ENCODE results near the gene CHRNA7.

CHRNA7 gene

DNA sequence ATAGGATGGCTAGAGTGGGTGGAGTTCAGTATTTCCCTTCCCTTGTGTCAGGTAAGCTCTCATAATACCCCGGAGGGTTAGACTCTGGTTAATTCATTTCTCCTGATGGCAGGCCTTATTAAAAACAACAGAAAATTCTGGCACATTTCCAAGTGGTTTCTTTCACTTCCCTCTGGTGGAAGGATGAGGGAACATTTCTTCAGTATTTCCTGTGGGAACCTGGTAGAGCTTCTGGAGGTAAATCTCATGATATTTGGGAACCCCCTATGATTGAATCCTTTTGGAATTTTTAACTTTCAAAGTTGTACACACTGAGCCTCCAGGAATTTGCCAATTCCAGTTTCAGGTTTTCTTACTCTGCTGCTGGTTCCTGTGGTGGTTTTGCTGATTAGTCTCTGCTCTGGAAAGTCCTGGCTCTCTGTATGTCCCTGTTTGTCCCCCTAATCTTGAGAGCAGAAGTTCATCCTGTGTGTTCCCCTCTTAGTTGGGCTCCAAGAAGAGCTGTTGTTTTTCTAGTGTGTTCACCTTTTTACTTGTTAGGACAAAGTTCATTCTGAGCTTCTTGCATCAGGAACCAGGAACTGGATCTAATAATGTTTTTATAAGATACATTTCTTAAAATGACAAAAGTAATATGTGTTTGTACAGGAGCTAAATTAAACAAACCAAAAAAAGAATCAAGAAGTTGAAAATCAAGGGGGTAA lies 12.1 kb downstream of the CHRNA7 start:
- no peak overlapping the region for H3K4me3 Mint-ChIP-seq
- no peak for DNase-seq
- no peaks in the 10 kb centered on the region for H3K9me3 Mint-ChIP-seq
- peak overlapping the region; percentile 89 for H3K27ac Mint-ChIP-seq
- H3K27me3 Mint-ChIP-seq (ENCODE audit: low read depth, poor library complexity) = peaks cover 2% of the 10 kb centered on the region
- no peaks in the 10 kb centered on the region for H3K36me3 Mint-ChIP-seq (ENCODE audit: low read depth)
- TF ChIP-seq, protein P1, sequence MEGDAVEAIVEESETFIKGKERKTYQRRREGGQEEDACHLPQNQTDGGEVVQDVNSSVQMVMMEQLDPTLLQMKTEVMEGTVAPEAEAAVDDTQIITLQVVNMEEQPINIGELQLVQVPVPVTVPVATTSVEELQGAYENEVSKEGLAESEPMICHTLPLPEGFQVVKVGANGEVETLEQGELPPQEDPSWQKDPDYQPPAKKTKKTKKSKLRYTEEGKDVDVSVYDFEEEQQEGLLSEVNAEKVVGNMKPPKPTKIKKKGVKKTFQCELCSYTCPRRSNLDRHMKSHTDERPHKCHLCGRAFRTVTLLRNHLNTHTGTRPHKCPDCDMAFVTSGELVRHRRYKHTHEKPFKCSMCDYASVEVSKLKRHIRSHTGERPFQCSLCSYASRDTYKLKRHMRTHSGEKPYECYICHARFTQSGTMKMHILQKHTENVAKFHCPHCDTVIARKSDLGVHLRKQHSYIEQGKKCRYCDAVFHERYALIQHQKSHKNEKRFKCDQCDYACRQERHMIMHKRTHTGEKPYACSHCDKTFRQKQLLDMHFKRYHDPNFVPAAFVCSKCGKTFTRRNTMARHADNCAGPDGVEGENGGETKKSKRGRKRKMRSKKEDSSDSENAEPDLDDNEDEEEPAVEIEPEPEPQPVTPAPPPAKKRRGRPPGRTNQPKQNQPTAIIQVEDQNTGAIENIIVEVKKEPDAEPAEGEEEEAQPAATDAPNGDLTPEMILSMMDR (IDR thresholded peaks at IDR 0.05) = no peak
- H3K4me1 Mint-ChIP-seq = peaks cover 19% of the 10 kb centered on the region

DNA sequence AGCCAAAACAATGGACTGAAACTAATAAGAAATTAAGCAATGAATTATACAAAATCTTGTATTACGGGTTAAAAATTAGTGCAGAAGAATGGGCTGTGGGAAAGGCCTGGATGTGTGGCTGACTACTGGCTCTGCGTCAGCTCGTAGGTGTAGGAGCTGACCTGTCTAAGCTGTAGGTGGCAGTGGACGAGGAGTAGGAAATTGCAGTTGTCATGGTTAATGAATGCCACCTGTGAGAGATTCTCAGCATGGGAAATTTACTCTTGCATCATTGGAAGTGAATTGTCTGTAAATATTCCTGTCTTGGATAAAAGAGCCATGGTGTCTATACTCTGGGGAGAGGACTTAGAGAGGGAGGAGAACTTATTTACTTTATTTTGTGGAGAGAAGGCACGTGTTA lies 23.4 kb downstream of the CHRNA7 start:
- peak overlapping the region; percentile 37 for H3K4me3 Mint-ChIP-seq
- H3K9me3 Mint-ChIP-seq = peaks cover 56% of the 10 kb centered on the region
- H3K36me3 Mint-ChIP-seq (ENCODE audit: low read depth) = peaks cover 45% of the 10 kb centered on the region
- TF ChIP-seq, protein P1 (IDR thresholded peaks at IDR 0.05) = no peak
- H3K27ac Mint-ChIP-seq = peak overlapping the region; percentile 92
- H3K4me1 Mint-ChIP-seq = peaks cover 57% of the 10 kb centered on the region
- no peak for DNase-seq
- peaks cover 9% of the 10 kb centered on the region for H3K27me3 Mint-ChIP-seq (ENCODE audit: low read depth, poor library complexity)

DNA sequence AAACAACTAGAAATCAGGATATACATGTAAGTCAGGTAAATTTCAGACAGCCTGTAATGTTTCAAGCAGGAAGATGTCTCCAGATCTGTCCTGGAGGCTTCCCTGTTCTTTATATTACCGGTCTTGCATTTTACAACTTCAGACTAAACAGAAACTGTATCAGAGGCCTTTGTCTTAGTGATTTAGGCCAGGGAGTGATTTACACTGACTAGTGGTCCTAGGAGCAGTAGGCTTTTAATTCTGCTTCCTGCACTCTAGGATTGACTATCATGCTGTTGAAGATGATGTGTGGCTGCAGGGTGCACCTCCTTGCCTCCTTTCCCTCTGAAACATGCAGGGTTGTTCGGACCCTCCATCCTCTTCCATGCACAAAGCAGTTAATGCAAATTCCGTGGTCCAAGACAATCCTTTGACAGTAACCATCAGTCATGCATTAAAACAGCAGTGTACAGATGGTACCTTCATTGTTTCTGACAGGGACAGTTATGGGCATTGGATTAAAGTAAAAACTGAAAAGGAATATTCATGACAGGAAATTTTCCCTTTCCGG lies 27.6 kb downstream of the CHRNA7 start:
- Mint-ChIP-seq H3K27ac (peak overlapping the region; percentile 69), H3K27me3 (ENCODE audit: low read depth, poor library complexity) (peaks cover 5% of the 10 kb centered on the region), H3K36me3 (ENCODE audit: low read depth) (peaks cover 28% of the 10 kb centered on the region), H3K4me3 (no peak overlapping the region), H3K4me1 (peaks cover 52% of the 10 kb centered on the region), H3K9me3 (peaks cover 28% of the 10 kb centered on the region)
- no peak for DNase-seq
- TF ChIP-seq, protein P1 (IDR thresholded peaks at IDR 0.05) = no peak

DNA sequence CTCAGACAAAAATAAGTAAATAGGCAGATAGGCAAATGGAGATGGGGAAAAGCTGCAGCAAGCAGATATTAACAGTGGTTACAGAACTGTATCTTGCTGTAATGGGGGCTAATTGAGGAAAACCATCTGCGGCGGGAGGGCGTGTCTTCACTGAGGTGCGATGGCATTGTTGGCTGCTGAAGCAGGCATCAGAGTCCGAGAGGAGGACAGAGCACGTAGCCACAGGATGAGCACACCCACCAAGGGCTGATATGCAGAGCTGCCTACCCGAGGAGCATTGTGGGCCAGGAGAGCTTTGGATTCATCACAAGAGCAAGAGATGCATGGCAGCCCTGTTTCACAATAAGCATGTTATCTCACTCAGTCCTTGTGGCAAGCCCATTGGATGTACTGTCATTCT lies 30.4 kb downstream of the CHRNA7 start:
- H3K9me3 Mint-ChIP-seq = peaks cover 29% of the 10 kb centered on the region

DNA sequence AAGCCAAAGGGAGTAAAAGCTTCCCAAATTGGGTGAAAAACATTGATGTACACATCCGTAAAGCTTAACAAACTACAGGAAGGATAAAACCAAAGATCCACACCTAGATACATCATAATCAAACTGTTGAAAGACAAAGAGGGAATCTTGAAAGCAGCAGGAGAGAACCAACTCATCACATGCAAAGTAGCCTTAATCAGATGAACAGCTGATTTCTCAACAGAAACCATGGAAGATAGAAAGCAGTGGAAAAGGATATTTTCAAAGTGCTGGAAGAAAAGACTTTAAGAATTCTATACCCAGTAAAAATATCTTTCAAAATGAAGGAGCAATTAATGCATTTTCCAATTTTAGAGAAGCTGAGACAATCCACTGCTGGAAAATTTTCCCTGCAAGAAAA lies 36.8 kb downstream of the CHRNA7 start:
- Mint-ChIP-seq H3K4me3 (no peak overlapping the region), H3K27ac (no peak overlapping the region), H3K36me3 (ENCODE audit: low read depth) (peaks cover 62% of the 10 kb centered on the region), H3K27me3 (ENCODE audit: low read depth, poor library complexity) (no peaks in the 10 kb centered on the region), H3K9me3 (peaks cover 73% of the 10 kb centered on the region), H3K4me1 (no peaks in the 10 kb centered on the region)
- TF ChIP-seq, protein P1 (IDR thresholded peaks at IDR 0.05) = no peak
- no peak for DNase-seq

More for the DNA sequence above, 30.4 kb downstream of the CHRNA7 start:
- Mint-ChIP-seq H3K4me3 (no peak overlapping the region), H3K36me3 (ENCODE audit: low read depth) (peaks cover 34% of the 10 kb centered on the region), H3K27ac (no peak overlapping the region), H3K27me3 (ENCODE audit: low read depth, poor library complexity) (peaks cover 3% of the 10 kb centered on the region), H3K4me1 (peaks cover 26% of the 10 kb centered on the region)
- DNase-seq = no peak
- TF ChIP-seq, protein P1 (IDR thresholded peaks at IDR 0.05) = no peak

All from nephron progenitor cell (in vitro differentiated cells).